ENCODE results near the gene WNT3A.

The WNT3A gene

GRCh38 chr1:228023294-228023639, 16.5 kb downstream of the WNT3A start:
- no peak for DNase-seq
- Mint-ChIP-seq H3K27me3 (ENCODE audit: low read depth, poor library complexity) (peaks cover 33% of the 10 kb centered on the region), H3K36me3 (ENCODE audit: low read depth) (no peaks in the 10 kb centered on the region), H3K9me3 (peaks cover 26% of the 10 kb centered on the region), H3K4me1 (no peaks in the 10 kb centered on the region), H3K27ac (no peak overlapping the region), H3K4me3 (no peak overlapping the region)
- TF ChIP-seq CTCF (IDR thresholded peaks at IDR 0.05), result no peak

- no peak for TF ChIP-seq CTCF (IDR thresholded peaks at IDR 0.05)
- peaks cover 44% of the 10 kb centered on the region for H3K9me3 Mint-ChIP-seq
- H3K4me3 Mint-ChIP-seq, result no peak overlapping the region
- H3K36me3 Mint-ChIP-seq (ENCODE audit: low read depth), result peaks cover 6% of the 10 kb centered on the region
- no peak for DNase-seq
- peak overlapping the region; percentile 25 for H3K27ac Mint-ChIP-seq
- H3K4me1 Mint-ChIP-seq, result no peaks in the 10 kb centered on the region
- peaks cover 35% of the 10 kb centered on the region for H3K27me3 Mint-ChIP-seq (ENCODE audit: low read depth, poor library complexity)
Observed at GRCh38 chr1:228029281-228029680, 22.5 kb downstream of the WNT3A start.

GRCh38 chr1:228030451-228031201, 23.8 kb downstream of the WNT3A start:
- Mint-ChIP-seq H3K27ac (no peak overlapping the region), H3K4me1 (no peaks in the 10 kb centered on the region), H3K4me3 (no peak overlapping the region), H3K27me3 (ENCODE audit: low read depth, poor library complexity) (peaks cover 34% of the 10 kb centered on the region), H3K9me3 (peaks cover 33% of the 10 kb centered on the region), H3K36me3 (ENCODE audit: low read depth) (peaks cover 6% of the 10 kb centered on the region)
- DNase-seq, result no peak
- TF ChIP-seq CTCF (IDR thresholded peaks at IDR 0.05), result no peak

GRCh38 chr1:228031276-228031995, 24.6 kb downstream of the WNT3A start:
- peaks cover 6% of the 10 kb centered on the region for H3K36me3 Mint-ChIP-seq (ENCODE audit: low read depth)

GRCh38 chr1:228032041-228032440, 25.2 kb downstream of the WNT3A start:
- peaks cover 22% of the 10 kb centered on the region for H3K9me3 Mint-ChIP-seq
- DNase-seq, result no peak
- peaks cover 45% of the 10 kb centered on the region for H3K27me3 Mint-ChIP-seq (ENCODE audit: low read depth, poor library complexity)
- TF ChIP-seq CTCF (IDR thresholded peaks at IDR 0.05), result no peak
- H3K4me3 Mint-ChIP-seq, result no peak overlapping the region
- H3K27ac Mint-ChIP-seq, result no peak overlapping the region
- no peaks in the 10 kb centered on the region for H3K4me1 Mint-ChIP-seq
- H3K36me3 Mint-ChIP-seq (ENCODE audit: low read depth), result peaks cover 6% of the 10 kb centered on the region

More at GRCh38 chr1:228031276-228031995, 24.6 kb downstream of the WNT3A start:
- H3K9me3 Mint-ChIP-seq, result peaks cover 27% of the 10 kb centered on the region
- peak overlapping the region; percentile 34 for H3K27ac Mint-ChIP-seq
- no peak overlapping the region for H3K4me3 Mint-ChIP-seq
- no peak for TF ChIP-seq CTCF (IDR thresholded peaks at IDR 0.05)
- H3K27me3 Mint-ChIP-seq (ENCODE audit: low read depth, poor library complexity), result peaks cover 42% of the 10 kb centered on the region
- H3K4me1 Mint-ChIP-seq, result no peaks in the 10 kb centered on the region
- no peak for DNase-seq

Data from nephron progenitor cell (in vitro differentiated cells).